C4-2B (cell line): ENCODE measurements around the gene C7orf57.

Experiments used
- H3K27ac ChIP-seq: fragments of 450-650 bp; 2 replicates; pipeline ENCODE4 v1.5.1; 2017
- ZFX ChIP-seq: fragments of 450-650 bp; IDR thresholded peaks from 2 replicates; pipeline ENCODE4 v1.6.1; 2017
- TF ChIP-seq, protein P1 (sequence below): fragments of 450-650 bp; conservative IDR thresholded peaks from 2 replicates; pipeline ENCODE4 v1.5.1; 2017; ENCODE audit warnings: mild to moderate bottlenecking

Gene C7orf57

DNA sequence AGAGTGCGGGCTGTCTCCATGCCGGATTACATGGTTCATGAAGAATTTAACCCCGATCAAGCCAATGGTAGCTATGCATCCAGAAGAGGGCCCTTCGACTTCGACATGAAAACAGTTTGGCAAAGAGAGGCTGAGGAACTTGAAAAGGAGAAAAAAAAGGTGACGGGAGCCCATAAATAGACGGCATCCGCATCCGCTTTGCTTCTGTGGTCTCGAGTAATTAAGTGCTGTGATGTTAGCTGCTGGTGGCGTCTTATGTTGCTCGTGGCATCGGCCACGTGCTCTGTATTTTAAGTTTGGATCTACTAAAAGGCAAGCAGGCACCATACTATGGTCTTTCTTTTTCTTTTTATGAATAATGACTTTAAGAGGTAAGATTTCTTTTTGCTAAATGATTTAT lies 11.1 kb downstream of the C7orf57 start:
- no peak for TF ChIP-seq ZFX
- TF ChIP-seq, protein P1, sequence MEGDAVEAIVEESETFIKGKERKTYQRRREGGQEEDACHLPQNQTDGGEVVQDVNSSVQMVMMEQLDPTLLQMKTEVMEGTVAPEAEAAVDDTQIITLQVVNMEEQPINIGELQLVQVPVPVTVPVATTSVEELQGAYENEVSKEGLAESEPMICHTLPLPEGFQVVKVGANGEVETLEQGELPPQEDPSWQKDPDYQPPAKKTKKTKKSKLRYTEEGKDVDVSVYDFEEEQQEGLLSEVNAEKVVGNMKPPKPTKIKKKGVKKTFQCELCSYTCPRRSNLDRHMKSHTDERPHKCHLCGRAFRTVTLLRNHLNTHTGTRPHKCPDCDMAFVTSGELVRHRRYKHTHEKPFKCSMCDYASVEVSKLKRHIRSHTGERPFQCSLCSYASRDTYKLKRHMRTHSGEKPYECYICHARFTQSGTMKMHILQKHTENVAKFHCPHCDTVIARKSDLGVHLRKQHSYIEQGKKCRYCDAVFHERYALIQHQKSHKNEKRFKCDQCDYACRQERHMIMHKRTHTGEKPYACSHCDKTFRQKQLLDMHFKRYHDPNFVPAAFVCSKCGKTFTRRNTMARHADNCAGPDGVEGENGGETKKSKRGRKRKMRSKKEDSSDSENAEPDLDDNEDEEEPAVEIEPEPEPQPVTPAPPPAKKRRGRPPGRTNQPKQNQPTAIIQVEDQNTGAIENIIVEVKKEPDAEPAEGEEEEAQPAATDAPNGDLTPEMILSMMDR, result no peak
- no peak overlapping the region for H3K27ac ChIP-seq

DNA sequence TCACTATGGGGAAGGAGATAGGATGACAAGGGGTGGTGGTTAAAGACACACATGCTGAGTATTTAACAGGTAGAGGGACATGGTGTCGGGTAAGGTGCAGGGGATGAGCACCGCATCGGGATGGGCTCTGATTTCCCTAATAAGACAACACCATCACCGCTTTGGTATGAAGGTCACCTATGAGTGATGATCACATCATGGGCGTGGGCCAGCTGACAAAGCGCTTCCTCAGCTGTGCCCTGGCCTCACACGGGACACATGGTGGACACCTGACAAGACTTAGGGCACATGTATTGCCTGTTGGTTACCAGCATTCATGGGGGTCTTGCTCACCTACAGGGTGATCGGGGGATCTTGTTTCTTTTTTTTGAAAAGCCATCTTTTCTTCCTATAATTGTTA lies 12.8 kb downstream of the C7orf57 start:
- TF ChIP-seq ZFX, result no peak
- TF ChIP-seq, protein P1, result no peak

GRCh38 chr7:48049850-48050249 lies 14.5 kb downstream of the C7orf57 start:
- no peak for TF ChIP-seq ZFX
- TF ChIP-seq, protein P1, result no peak
- no peak overlapping the region for H3K27ac ChIP-seq

More for the DNA sequence above, 12.8 kb downstream of the C7orf57 start:
- no peak overlapping the region for H3K27ac ChIP-seq

DNA sequence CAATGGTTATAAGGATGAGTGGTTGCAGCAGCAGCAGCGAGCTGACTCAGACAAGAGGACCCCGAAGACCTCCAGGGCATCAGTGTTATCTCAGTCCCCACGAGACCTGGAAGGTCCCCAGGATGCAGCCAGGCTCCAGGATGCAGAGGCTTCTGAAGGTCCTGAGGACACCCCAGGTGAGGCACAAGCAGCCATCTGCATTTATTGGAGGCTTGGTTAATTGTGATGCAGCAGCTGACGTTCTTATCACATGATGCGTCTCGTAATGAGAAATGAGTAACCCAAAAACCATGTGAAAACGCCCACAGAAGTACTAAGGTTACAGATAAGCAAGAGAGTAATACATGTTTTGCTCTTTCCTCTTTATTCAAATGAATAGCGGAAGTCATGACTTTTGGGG lies 17.4 kb downstream of the C7orf57 start:
- H3K27ac ChIP-seq, result no peak overlapping the region
- no peak for TF ChIP-seq ZFX
- TF ChIP-seq, protein P1, result no peak

GRCh38 chr7:48053736-48054135 lies 18.4 kb downstream of the C7orf57 start:
- no peak for TF ChIP-seq ZFX
- TF ChIP-seq, protein P1, result no peak
- no peak overlapping the region for H3K27ac ChIP-seq

DNA sequence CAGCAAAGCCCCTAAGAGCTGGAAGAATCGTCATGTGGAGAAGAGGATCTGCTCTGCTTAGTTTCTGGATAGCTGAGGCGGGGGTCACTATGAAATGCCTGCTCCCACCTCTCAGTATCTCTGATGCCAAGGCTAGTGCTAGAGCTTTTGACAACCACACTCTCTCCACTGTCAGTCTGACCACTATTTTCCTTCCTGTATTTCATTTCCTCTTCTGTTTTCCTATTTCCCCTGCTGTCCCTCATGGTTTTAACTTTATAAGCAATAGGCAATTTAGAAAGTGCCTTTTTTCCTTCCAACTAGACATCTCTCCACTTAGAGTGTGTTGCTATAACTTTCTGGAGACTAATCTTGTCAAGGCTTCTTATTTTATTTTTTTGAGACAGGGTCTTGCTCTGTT lies 23.6 kb downstream of the C7orf57 start:
- TF ChIP-seq, protein P1, result no peak
- no peak for TF ChIP-seq ZFX
- no peak overlapping the region for H3K27ac ChIP-seq

- H3K27ac ChIP-seq, result no peak overlapping the region
- TF ChIP-seq, protein P1, result no peak
- TF ChIP-seq ZFX, result no peak
Measured at GRCh38 chr7:48059706-48060105, 24.4 kb downstream of the C7orf57 start.
